Endometrial microvascular endothelial cells (primary cell): ENCODE data around the gene SLC44A3. TPM values are rescaled to one million over a fixed set of nuclear protein-coding genes. Genes with fewer than 3 reads are reported as not detected.

Experiments
- in situ Hi-C: cut with HindIII; loops from 2 replicates; pipeline ENCODE4 v1.10.0; 2017; ENCODE audit warnings: low sequenced_read_pairs, low pct_unique_long_range_greater_than_20kb; ENCODE audit errors: inconsistent ontology term
- total RNA-seq: library from RNA; depleted of rRNA; stranded (reverse); fragments of >200 nt; gene quantifications from one replicate; pipeline ENCODE4 v1.2.3, GENCODE V29; 2015; ENCODE audit errors: inconsistent ontology term

SLC44A3 gene
- total RNA-seq, 1 donor from 2014 or later = 0.37 TPM

GRCh38 chr1:94892604-94893254 is 72.6 kb downstream of the SLC44A3 start:
- in situ Hi-C loops = no loop called here

DNA sequence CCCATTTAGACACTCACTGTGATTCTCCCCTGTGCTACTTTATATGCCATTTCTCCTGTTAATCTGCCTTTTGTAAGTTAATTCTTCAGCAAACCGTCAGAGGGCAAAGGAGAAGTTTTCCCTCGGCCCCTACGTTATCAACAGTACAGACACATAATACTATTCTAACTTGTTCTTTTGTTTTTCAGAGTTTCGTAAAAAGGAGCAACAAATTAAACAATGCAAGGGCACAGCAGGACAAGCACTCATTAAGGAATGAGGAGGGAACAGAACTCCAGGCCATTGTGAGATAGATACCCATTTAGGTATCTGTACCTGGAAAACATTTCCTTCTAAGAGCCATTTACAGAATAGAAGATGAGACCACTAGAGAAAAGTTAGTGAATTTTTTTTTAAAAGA is 74.5 kb downstream of the SLC44A3 start:
- in situ Hi-C loops = no loop called here

DNA sequence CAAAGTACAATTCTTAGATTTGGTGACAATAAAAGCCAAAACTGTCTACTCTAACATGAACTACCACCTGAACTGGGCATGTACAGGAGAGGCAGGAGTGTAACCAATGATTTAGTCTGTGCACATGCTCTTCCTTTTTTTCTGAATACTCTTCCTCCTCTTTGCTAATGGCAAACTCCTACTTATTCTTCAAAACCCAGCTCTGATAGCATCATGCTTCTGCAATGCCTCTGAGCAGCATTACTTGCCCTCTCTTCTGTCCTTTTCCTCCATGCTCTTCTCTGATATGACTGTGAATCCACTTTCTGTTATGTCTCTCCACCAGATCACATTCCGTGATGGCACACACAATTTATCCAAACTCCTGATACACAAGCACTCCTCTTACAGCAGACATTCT is 75.4 kb downstream of the SLC44A3 start:
- in situ Hi-C loops = no loop called here

DNA sequence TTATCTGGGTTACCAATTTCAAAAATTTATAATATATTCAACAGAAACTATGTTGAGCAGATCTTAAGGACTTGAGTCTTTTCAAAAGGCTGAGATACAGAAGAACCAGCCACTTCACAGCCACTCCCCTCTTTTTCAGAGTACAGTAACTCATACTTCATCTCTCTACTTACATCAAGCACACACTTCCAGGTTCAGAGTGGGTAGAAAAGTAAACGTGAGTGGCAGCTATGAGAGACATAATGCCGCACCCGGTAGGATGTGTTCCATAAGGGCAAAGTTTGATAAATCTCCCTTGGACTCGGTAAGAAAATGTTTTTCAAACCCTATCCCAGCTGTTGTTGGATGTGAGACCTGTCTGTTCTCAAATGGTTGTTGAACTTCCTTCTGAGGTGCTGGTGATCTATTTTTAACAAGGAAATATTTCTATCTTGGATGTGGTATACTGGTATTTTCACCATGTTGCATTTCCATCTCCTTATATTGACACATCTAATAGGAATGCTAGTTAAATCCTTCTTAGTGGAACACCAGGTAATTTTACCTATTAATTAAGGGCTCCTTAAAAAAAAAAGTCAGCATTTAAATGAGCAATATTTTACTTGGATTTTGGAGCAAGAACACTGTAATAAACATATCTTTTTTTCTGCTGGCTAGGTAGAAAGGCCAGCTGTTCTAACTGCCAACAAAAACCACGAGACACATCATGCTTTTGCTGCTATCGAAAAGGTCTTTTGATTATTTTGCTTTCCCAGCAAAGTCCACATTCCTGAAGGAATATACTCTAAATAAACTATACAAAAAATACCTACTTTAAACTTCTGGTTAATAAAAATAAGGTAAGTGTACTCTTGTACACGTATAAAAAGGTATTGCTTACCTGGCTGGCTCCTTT is 78.6 kb downstream of the SLC44A3 start:
- in situ Hi-C loops = no loop called here

- in situ Hi-C loops = no loop called here
Measured at GRCh38 chr1:94899756-94900155, 79.6 kb downstream of the SLC44A3 start.

DNA sequence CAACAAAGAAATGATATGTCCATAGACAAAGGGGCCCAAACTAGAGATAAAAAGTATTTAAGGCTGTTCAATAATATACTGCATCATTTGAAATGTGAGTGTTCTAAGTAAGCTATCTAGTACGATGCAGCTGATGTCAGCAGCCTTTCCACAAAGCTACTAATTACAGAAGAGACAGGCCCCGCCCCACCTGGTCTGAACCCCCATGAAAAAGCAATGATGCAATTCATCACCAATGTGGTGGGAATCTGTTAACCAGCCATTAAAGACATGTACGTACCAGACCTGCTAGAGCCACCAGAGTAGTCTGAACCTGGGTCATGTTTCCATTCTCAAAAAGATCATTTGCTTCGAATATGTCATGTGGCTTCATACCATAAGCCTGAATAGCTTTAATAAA is 81.7 kb downstream of the SLC44A3 start:
- in situ Hi-C loops = no loop called here

GRCh38 chr1:94903280-94904009 is 83.3 kb downstream of the SLC44A3 start:
- in situ Hi-C loops = no loop called here

DNA sequence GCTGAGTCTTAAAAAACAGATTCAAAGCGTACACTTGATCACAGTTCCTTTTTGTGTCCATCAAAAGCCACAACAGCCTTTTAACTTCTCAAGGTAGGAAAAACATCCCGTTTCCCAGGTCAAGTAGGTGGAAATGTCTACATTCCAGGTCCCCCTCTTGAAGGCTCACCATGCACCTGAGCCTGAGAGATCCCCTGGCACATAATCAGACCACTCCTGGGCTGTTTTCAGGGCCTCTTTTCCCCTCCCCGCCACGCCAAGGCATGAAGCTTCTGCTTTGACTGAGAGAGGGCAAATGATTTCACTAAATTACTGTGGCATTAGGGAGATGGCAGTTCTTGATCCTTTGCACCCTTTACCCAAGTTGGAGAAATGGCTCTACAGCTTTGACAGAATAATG is 85.0 kb downstream of the SLC44A3 start:
- in situ Hi-C loops = no loop called here

DNA sequence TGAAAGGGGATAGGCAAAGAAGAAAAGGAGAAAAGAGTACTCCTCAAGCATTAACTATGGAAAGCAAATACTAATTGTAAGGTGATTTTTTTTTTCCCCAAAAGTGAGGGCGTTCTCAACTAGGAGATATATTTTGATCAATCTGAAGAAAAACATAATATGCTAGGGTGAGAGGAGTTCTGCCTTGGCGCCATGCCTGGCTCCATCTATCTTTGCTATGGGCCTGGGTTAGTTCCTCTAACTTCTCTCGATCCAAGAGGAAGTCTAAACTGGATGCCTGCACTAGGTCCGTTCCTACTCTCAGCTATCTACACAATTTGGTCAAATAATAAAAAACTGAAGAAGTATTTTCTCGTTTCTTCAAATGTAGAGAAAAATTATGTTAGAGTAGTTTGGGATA is 86.2 kb downstream of the SLC44A3 start:
- in situ Hi-C loops = no loop called here

GRCh38 chr1:94907136-94907535 is 87.0 kb downstream of the SLC44A3 start:
- in situ Hi-C loops = no loop called here

GRCh38 chr1:94908190-94908589 is 88.0 kb downstream of the SLC44A3 start:
- in situ Hi-C loops = no loop called here

- in situ Hi-C loops = no loop called here
Measured at GRCh38 chr1:94908965-94909364, 88.8 kb downstream of the SLC44A3 start.

DNA sequence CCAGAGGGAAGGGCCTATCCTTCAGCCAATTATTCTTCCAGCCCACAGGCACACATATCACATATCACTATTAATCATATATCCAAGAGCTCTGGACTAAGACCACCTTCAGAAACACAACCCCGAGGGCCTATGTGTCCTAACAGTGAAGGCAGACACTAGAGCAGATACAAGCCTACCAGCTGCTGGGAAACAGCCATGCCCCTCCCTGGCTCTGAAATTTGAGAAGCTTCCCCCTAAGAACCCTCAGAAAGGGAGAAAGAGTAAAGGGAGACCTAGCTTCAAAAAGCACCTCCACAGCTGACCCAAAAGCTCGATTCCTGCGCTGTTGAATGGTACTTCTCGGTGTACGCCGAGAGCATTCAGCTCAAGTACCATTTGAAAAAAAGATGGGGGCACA is 89.3 kb downstream of the SLC44A3 start:
- in situ Hi-C loops = no loop called here

- in situ Hi-C loops = no loop called here
Measured at GRCh38 chr1:94912263-94913184, 92.4 kb downstream of the SLC44A3 start.

DNA sequence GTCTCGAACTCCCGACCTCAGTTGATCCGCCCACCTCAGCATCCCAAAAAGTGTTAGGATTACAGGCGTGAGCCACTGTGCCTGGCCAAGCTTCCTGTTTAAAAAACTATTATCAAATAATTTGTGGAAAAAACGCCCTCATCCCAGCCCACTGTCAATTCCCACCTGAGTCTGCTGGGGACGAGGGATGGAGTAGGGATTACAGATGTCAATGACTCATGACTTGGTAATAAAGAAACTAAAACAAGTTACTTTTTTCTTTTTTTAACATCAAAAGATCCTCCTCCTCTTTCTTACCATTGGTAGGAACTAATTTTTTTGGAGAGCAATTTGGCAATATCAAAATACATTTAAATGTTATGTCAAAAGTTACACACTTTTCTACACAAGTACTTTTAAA is 97.1 kb downstream of the SLC44A3 start:
- in situ Hi-C loops = no loop called here

DNA sequence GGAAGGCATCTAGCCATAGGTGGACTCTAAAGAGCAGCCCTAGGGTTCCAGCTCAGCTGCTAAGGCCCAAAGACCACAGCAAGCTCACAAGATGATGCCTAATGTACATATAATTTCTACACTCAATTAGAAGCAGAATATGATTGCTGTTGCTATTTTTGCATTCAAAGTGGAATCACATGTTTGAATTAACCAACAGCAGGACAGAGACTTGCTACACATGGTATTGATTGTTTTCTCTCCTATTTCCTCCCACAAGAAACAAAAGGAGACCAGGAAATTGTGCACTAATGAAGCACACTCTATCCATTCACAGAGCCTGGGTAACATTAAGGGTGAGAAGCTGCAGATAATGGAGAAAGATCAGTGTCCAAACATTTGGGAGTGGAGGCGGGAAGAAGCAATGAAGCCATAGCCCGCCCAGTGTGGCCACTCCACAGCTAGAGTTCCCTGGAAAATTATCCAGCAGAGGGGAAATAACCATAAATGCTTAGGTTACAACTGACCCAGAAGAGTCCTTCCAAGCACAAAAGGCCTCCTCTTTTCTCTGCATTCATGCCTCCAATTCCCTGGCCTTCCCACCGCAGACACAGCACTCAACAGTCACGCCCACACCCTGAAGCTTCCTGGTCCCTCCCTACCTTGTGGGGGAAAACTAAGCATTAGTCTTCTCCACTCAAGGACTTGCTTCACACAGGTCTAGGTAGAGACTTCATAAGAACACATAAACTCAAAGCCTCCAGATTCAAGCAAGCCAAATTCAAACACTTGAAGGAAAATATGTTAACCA is 99.3 kb downstream of the SLC44A3 start:
- in situ Hi-C loops = no loop called here

GRCh38 chr1:94920061-94920460 is 99.9 kb downstream of the SLC44A3 start:
- in situ Hi-C loops = no loop called here

GRCh38 chr1:94921977-94922376 is 101.8 kb downstream of the SLC44A3 start:
- in situ Hi-C loops = no loop called here
